Adrenal gland (tissue), 5 donors: ENCODE data around the gene ZNF569.
A peak's percentile ranks its signal among the peaks of the same experiment; 100 is the strongest.

Experiments used
- POLR2A ChIP-seq, 2 donors: fragments of 450-650 bp; IDR thresholded peaks; one replicate each; pipeline ENCODE4 v1.6.1; 2017; ENCODE audit warnings: antibody characterized with exemption in 2 of 2, mild to moderate bottlenecking in 2 of 2, moderate library complexity in 1 of 2
- TF ChIP-seq, protein P1 (sequence below), 6 experiments: fragments of 450-650 bp in 4 of 6; fragments of 200-600 bp in 2 of 6; sonication (generic) in 1 of 6; IDR thresholded peaks; 1 replicate in 5 of 6; 2 replicates in 1 of 6; pipeline versions ENCODE4 v1.5.1 to v1.8.0; 2016 to 2021; ENCODE audit warnings: antibody characterized with exemption in 6 of 6, mild to moderate bottlenecking in 2 of 6, moderate library complexity in 1 of 6
- donor health status: DM: no; HTN: no; CAD: no.

GRCh38 chr19:37467608-37468090 is 405 bp upstream of the ZNF569 start:
- TF ChIP-seq, protein P1, sequence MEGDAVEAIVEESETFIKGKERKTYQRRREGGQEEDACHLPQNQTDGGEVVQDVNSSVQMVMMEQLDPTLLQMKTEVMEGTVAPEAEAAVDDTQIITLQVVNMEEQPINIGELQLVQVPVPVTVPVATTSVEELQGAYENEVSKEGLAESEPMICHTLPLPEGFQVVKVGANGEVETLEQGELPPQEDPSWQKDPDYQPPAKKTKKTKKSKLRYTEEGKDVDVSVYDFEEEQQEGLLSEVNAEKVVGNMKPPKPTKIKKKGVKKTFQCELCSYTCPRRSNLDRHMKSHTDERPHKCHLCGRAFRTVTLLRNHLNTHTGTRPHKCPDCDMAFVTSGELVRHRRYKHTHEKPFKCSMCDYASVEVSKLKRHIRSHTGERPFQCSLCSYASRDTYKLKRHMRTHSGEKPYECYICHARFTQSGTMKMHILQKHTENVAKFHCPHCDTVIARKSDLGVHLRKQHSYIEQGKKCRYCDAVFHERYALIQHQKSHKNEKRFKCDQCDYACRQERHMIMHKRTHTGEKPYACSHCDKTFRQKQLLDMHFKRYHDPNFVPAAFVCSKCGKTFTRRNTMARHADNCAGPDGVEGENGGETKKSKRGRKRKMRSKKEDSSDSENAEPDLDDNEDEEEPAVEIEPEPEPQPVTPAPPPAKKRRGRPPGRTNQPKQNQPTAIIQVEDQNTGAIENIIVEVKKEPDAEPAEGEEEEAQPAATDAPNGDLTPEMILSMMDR (IDR thresholded peaks at IDR 0.05) = no peak
- TF ChIP-seq POLR2A (IDR thresholded peaks at IDR 0.05) = peak in 1 of 2 donors; percentile 43
